SH-SY5Y (cell line): ENCODE data around the gene ZMIZ1.

ENCODE experiments used
- GATA2 ChIP-seq: IDR thresholded peaks from 2 replicates; pipeline ENCODE4 v1.6.1; 2011; ENCODE audit warnings: mild to moderate bottlenecking, low read depth, low read length
- GATA3 ChIP-seq: IDR thresholded peaks from 2 replicates; pipeline ENCODE4 v1.6.1; 2011; ENCODE audit warnings: low read depth, mild to moderate bottlenecking, low read length, moderate library complexity

DNA sequence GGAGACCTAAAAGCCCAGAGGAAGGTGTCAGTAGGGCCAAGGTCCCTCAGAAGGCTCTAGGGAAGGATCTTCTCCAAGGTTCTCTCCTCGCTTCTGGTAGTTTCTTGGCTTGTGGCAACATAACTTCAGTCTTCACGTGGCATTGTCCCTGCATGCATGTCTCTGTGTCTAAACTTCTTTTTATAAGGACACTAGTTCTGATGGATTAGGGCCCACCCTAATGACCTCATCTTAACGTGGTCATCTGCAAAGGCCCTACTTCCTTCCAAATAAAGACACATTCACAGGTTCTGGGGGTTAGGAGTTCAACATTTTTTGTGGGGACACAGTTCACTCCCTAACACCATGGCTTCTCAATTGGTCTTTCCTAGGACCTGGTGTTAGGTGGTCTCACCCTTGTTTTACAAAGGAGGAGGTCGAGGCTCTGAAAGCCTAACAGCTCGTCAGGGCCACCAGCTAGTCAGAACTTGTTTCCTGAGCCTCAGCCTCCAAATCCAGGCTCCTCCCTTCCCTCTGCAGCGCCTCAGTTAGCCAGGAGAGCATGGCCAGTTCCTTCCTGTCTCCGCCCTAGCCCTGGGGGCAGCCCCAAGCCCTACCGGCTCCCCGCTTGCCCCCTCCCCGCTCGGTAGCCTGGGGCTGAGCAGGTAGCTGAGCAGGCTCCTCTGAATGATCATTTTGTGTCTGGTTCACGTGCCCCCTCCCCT is 168.8 kb downstream of the ZMIZ1 start:
- no peak for TF ChIP-seq GATA3
- TF ChIP-seq GATA2: no peak
